Natural killer cell (primary cell): Measurements from ENCODE around the gene PDE4D. TPM values are rescaled to one million over a fixed set of nuclear protein-coding genes. Genes with fewer than 3 reads are reported as not detected.

Source experiments
- ATAC-seq, 3 donors: fragments of 150-1000 bp in 2 of 3; fragments of 200-7000 bp in 1 of 3; cut with Tn5 transposase; 1 replicate in 1 of 3; 2 replicates in 2 of 3; pipeline ENCODE4 v1.10.0; 2021; ENCODE audit warnings: mild to moderate bottlenecking in 2 of 3, moderate library complexity in 2 of 3
- DNase-seq, 2 donors: peaks; one replicate each; pipeline versions ENCODE4 v3.0.0 to v3.0.0-alpha.2; 2013 to 2021; ENCODE audit warnings: mixed read lengths in 1 of 2
- H3K27ac ChIP-seq: one replicate; pipeline ENCODE4 v1.5.1; 2013; ENCODE audit warnings: mild to moderate bottlenecking, low read length
- H3K27me3 ChIP-seq: one replicate; pipeline ENCODE4 v1.6.1; 2013; ENCODE audit warnings: low read length; ENCODE audit not compliant: control insufficient read depth, insufficient read depth
- H3K36me3 ChIP-seq: one replicate; pipeline ENCODE4 v1.6.1; 2013; ENCODE audit warnings: low read length; ENCODE audit not compliant: control insufficient read depth, insufficient read depth
- H3K4me1 ChIP-seq: one replicate; pipeline ENCODE4 v1.6.1; 2013; ENCODE audit warnings: low read length; ENCODE audit not compliant: control insufficient read depth, insufficient read depth
- H3K4me3 ChIP-seq: one replicate; pipeline ENCODE4 v1.5.1; 2013; ENCODE audit warnings: low read length
- H3K9me3 ChIP-seq: one replicate; pipeline ENCODE4 v1.6.1; 2013; ENCODE audit warnings: low read length; ENCODE audit not compliant: control insufficient read depth, insufficient read depth
- H3K27ac Mint-ChIP-seq, 2 donors: one replicate each; pipeline ENCODE4 v1.8.0; 2022; ENCODE audit warnings: mild to moderate bottlenecking in 2 of 2, mixed read lengths in 2 of 2, moderate library complexity in 1 of 2
- H3K27me3 Mint-ChIP-seq, 2 donors: one replicate each; pipeline ENCODE4 v1.8.0; 2022; ENCODE audit warnings: low read depth in 2 of 2, mixed read lengths in 2 of 2
- H3K36me3 Mint-ChIP-seq: one replicate; pipeline ENCODE4 v1.8.0; 2022; ENCODE audit warnings: mixed read lengths
- H3K4me1 Mint-ChIP-seq, 2 donors: one replicate each; pipeline ENCODE4 v1.8.0; 2022; ENCODE audit warnings: mixed read lengths in 2 of 2
- H3K4me3 Mint-ChIP-seq: one replicate; pipeline ENCODE4 v1.8.0; 2022; ENCODE audit warnings: mild to moderate bottlenecking, moderate library complexity, mixed read lengths
- H3K9me3 Mint-ChIP-seq, 2 donors: one replicate each; pipeline ENCODE4 v1.8.0; 2022; ENCODE audit warnings: mixed read lengths in 2 of 2
- WGBS: methylation state at CpG from one replicate; pipeline ENCODE4 v1.1.7; 2013; ENCODE audit warnings: missing lambda C conversion rate; ENCODE audit not compliant: insufficient coverage; 5-methylcytosine and 5-hydroxymethylcytosine counted together
- intact Hi-C: fragments of 100-400 bp; cut with micrococcal nuclease; formaldehyde crosslinking; loops from one replicate; pipeline ENCODE4 v1.14.2; 2022
- total RNA-seq, 4 donors: library from RNA; stranded (reverse); fragments of 120-200 nt in 1 of 4; gene quantifications; one replicate each; pipeline versions ENCODE4 v1.2.3 to v1.2.4, GENCODE V29; 2013 to 2022
- TF ChIP-seq, protein P1 (sequence below): fragments of 200-600 bp; IDR thresholded peaks from one replicate; pipeline ENCODE4 v1.8.0; 2022; ENCODE audit warnings: antibody characterized with exemption

PDE4D gene
- total RNA-seq, 3 donors from 2014 or later (not counting 1 experiment from before 2014, with no cell fraction given), result 109 to 170 (median 116) TPM

DNA sequence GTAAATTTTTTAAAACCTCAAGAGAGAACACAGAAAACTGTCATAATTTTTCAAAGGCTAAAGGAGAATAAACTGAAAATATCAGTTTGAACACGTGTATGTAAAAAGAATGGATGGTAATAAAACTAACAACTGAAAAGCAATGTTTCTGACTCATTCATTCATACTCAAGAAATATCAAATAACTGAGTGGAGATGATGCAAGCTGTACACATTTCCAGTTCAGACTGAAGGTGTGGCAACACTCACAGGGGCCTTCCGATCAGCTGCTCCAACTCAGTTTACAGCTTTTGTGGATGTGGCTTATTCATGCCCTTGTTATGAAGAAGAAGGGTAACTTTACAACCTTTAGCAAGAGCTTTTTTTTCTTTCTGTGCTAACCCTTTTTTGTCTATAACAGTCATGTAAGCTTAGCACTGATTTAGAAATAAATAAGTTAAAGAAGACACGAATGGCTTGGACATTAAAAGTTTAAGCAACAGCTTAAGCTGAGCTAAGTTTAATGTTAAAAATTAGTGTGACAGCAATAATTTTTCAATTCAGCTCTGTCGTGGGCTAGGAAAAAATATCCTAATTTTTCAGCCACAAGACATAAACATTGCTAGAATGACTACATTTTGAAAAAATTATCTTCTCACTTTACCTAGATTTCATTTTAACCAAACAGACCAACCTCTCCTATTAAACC, 857.1 kb downstream of the PDE4D start:
- Mint-ChIP-seq H3K4me3 (peak overlapping the region; percentile 98), H3K27ac (peak overlapping the region; percentile 94 to 98), H3K9me3 (no peaks in the 10 kb centered on the region), H3K27me3 (no peaks in the 10 kb centered on the region), H3K36me3 (no peaks in the 10 kb centered on the region), H3K4me1 (peaks cover 70 to 79% of the 10 kb centered on the region in 2 donors)
- peak; percentile 30 to 52 (median 39) for ATAC-seq
- Histone ChIP-seq H3K36me3 (no peaks in the 10 kb centered on the region), H3K4me1 (peaks cover 7% of the 10 kb centered on the region), H3K27ac (no peak overlapping the region), H3K9me3 (no peaks in the 10 kb centered on the region), H3K27me3 (no peaks in the 10 kb centered on the region), H3K4me3 (no peak overlapping the region)
- peak; percentile 37 to 78 for DNase-seq
- TF ChIP-seq, protein P1, sequence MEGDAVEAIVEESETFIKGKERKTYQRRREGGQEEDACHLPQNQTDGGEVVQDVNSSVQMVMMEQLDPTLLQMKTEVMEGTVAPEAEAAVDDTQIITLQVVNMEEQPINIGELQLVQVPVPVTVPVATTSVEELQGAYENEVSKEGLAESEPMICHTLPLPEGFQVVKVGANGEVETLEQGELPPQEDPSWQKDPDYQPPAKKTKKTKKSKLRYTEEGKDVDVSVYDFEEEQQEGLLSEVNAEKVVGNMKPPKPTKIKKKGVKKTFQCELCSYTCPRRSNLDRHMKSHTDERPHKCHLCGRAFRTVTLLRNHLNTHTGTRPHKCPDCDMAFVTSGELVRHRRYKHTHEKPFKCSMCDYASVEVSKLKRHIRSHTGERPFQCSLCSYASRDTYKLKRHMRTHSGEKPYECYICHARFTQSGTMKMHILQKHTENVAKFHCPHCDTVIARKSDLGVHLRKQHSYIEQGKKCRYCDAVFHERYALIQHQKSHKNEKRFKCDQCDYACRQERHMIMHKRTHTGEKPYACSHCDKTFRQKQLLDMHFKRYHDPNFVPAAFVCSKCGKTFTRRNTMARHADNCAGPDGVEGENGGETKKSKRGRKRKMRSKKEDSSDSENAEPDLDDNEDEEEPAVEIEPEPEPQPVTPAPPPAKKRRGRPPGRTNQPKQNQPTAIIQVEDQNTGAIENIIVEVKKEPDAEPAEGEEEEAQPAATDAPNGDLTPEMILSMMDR, result no peak
- WGBS, result 35% methylated on average over 3 of the region's 4 CpGs
- intact Hi-C loops, result loop anchor here (5.0 kb wide), 1 partner anchor 34 kb away; no protein-coding TSS in a partner anchor

DNA sequence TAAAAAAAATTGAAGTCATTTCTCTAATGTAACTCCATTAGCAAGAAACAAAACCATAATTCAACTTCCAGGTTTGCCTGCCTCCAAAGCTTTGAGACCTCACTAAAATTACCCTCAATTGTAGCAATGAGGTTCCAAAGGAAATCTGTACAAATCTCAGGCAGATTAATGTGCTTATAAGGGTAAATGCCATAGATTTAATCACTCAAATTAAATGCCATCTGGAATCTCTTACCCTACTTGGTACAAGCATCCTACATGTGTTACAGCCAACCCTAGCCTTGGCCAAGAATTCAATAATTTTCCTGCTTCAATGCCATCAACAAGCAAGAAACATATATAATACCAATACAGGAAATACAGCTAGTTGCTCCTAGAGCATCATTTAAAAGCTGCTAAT, 857.8 kb downstream of the PDE4D start:
- H3K4me3 Mint-ChIP-seq, result peak overlapping the region; percentile 98
- DNase-seq (no peak), ATAC-seq (no peak)
- Histone ChIP-seq H3K27me3 (no peaks in the 10 kb centered on the region), H3K4me1 (peaks cover 7% of the 10 kb centered on the region), H3K4me3 (no peak overlapping the region), H3K27ac (no peak overlapping the region), H3K9me3 (no peaks in the 10 kb centered on the region), H3K36me3 (peaks cover 3% of the 10 kb centered on the region)
- TF ChIP-seq, protein P1, result no peak
- H3K9me3 Mint-ChIP-seq, result no peaks in the 10 kb centered on the region
- no peaks in the 10 kb centered on the region for H3K36me3 Mint-ChIP-seq
- H3K4me1 Mint-ChIP-seq, result peaks cover 68 to 76% of the 10 kb centered on the region in 2 donors
- H3K27ac Mint-ChIP-seq, result peak overlapping the region; percentile 94 to 98
- intact Hi-C loops, result loop anchor here (5.0 kb wide), 1 partner anchor 33 kb away; no protein-coding TSS in a partner anchor
- H3K27me3 Mint-ChIP-seq, result no peaks in the 10 kb centered on the region

DNA sequence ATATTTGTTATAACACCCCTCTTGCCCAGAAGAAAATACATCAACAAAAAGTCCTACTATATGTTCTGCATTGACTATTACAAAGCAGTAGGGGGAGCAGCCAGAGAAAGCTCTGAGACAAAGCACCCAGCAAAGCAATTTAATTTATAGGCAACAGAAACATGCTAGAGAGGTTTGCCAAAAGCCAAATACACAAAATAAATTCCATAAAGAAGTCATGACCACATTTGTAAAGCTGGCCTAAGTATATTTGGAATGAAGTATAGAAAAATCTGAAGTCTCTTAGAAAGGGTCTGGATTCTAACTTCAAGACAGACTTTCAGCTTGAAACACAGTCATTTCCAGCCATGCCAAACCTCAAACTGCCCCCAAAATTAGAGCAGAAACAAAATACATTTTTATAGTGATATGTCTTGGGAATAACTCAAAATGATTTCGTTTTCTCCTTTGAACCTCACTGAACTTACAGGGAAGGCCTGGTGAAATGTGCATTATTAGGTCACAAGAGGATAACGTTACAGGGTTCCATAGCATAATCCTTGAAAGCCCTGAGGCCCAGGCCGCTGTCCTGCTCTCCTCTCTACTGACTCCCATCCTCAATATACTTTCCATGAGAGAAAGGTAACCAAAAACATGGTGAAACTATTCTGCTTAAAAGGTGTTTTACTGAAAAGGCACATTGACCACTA, 858.9 kb downstream of the PDE4D start:
- H3K4me1 ChIP-seq, result peaks cover 7% of the 10 kb centered on the region
- ATAC-seq (peak in 1 of 3 donors; percentile 16), DNase-seq (peak in 1 of 2 donors; percentile 72)
- Mint-ChIP-seq H3K27ac (peak overlapping the region; percentile 71 to 94), H3K9me3 (no peaks in the 10 kb centered on the region), H3K36me3 (no peaks in the 10 kb centered on the region), H3K4me3 (peak overlapping the region; percentile 98), H3K27me3 (no peaks in the 10 kb centered on the region), H3K4me1 (peaks cover 69 to 77% of the 10 kb centered on the region in 2 donors)
- no peaks in the 10 kb centered on the region for H3K27me3 ChIP-seq
- H3K9me3 ChIP-seq, result no peaks in the 10 kb centered on the region
- WGBS, result 76% methylated on average over 3 of the region's 3 CpGs
- H3K27ac ChIP-seq, result no peak overlapping the region
- intact Hi-C loops, result loop anchor here (1.0 to 5.0 kb wide), 2 partner anchors 32 to 140 kb away; no protein-coding TSS in a partner anchor
- H3K36me3 ChIP-seq, result peaks cover 3% of the 10 kb centered on the region
- H3K4me3 ChIP-seq, result no peak overlapping the region
- TF ChIP-seq, protein P1, result peak; percentile 76
